Esophagus squamous epithelium (tissue), 4 donors: ENCODE results near the gene ADAT1.

ENCODE experiments used
- POLR2A ChIP-seq, 4 donors: fragments of 450-650 bp; IDR thresholded peaks; one replicate each; pipeline ENCODE4 v1.6.1; 2017; ENCODE audit warnings: antibody characterized with exemption in 4 of 4, mild to moderate bottlenecking in 4 of 4, moderate library complexity in 3 of 4
- TF ChIP-seq, protein P1 (sequence below), 6 experiments: fragments of 450-650 bp in 4 of 6; fragments of 200-600 bp in 2 of 6; sonication (generic) in 2 of 6; IDR thresholded peaks; one replicate each; pipeline ENCODE4 v1.5.1; 2016 to 2019; ENCODE audit warnings: antibody characterized with exemption in 6 of 6, mild to moderate bottlenecking in 4 of 6, moderate library complexity in 4 of 6

- TF ChIP-seq, protein P1, sequence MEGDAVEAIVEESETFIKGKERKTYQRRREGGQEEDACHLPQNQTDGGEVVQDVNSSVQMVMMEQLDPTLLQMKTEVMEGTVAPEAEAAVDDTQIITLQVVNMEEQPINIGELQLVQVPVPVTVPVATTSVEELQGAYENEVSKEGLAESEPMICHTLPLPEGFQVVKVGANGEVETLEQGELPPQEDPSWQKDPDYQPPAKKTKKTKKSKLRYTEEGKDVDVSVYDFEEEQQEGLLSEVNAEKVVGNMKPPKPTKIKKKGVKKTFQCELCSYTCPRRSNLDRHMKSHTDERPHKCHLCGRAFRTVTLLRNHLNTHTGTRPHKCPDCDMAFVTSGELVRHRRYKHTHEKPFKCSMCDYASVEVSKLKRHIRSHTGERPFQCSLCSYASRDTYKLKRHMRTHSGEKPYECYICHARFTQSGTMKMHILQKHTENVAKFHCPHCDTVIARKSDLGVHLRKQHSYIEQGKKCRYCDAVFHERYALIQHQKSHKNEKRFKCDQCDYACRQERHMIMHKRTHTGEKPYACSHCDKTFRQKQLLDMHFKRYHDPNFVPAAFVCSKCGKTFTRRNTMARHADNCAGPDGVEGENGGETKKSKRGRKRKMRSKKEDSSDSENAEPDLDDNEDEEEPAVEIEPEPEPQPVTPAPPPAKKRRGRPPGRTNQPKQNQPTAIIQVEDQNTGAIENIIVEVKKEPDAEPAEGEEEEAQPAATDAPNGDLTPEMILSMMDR (IDR thresholded peaks at IDR 0.05) = no peak
- no peak for TF ChIP-seq POLR2A (IDR thresholded peaks at IDR 0.05)
Measured at GRCh38 chr16:75660726-75661302, 37.7 kb upstream of the ADAT1 start.
